ENCODE results near the gene MUC12. TPM values are rescaled to one million over a fixed set of nuclear protein-coding genes. Genes with fewer than 3 reads are reported as not detected.
"Not testable (repeated sequence)": the region's sequence is repeated elsewhere in the genome, so short reads cannot be mapped to it uniquely, and the experiment has no call there.

Gene MUC12
- total RNA-seq, 2 experiments from 2014 or later = 0.48 to 1.0 TPM

- no peak overlapping the region for H3K4me3 Mint-ChIP-seq
- no peak for DNase-seq
- ChIA-PET POLR2A (no interaction called here), CTCF (interaction anchor here (1.5 to 1.7 kb wide), 2 partner anchors 9 to 102 kb away, joined by 5 read pairs; no protein-coding TSS in a partner anchor)
- H3K9me3 Mint-ChIP-seq = peaks cover 6% of the 10 kb centered on the region
- peaks cover 3% of the 10 kb centered on the region for H3K27me3 Mint-ChIP-seq
- intact Hi-C loops (cut with micrococcal nuclease) = no loop called here
- H3K27ac Mint-ChIP-seq = no peak overlapping the region
- H3K36me3 Mint-ChIP-seq = peaks cover 1% of the 10 kb centered on the region
- H3K4me1 Mint-ChIP-seq (ENCODE audit: low read depth) = no peaks in the 10 kb centered on the region
Observed at GRCh38 chr7:100975371-100975821, 6.0 kb downstream of the MUC12 start.

DNA sequence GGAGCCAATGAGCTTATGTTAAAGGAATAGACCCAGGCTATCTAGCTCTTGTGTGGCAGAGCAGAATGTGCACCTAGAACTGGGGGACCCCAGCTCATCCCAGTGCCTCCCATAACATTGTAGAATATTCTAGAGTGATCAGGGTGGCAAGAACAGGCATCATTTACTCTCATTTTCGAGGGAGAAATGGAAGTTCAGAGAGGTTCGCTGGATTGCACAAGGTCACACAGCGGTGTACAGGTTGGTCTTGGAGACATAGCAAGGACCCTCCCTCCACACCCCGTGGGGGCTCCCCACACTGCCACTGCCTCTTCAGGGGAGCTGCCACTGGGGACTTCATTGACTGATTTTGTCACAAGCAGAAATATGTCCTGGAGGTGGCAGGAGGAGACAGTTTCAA, 8.9 kb downstream of the MUC12 start:
- ChIA-PET POLR2A (no interaction called here), CTCF (no interaction called here)
- no peak for DNase-seq
- H3K4me1 Mint-ChIP-seq (ENCODE audit: low read depth) = no peaks in the 10 kb centered on the region
- H3K36me3 Mint-ChIP-seq = peaks cover 1% of the 10 kb centered on the region
- H3K9me3 Mint-ChIP-seq = peaks cover 6% of the 10 kb centered on the region
- H3K4me3 Mint-ChIP-seq = no peak overlapping the region
- intact Hi-C loops (cut with micrococcal nuclease) = no loop called here
- no peak overlapping the region for H3K27ac Mint-ChIP-seq
- H3K27me3 Mint-ChIP-seq = no peaks in the 10 kb centered on the region

DNA sequence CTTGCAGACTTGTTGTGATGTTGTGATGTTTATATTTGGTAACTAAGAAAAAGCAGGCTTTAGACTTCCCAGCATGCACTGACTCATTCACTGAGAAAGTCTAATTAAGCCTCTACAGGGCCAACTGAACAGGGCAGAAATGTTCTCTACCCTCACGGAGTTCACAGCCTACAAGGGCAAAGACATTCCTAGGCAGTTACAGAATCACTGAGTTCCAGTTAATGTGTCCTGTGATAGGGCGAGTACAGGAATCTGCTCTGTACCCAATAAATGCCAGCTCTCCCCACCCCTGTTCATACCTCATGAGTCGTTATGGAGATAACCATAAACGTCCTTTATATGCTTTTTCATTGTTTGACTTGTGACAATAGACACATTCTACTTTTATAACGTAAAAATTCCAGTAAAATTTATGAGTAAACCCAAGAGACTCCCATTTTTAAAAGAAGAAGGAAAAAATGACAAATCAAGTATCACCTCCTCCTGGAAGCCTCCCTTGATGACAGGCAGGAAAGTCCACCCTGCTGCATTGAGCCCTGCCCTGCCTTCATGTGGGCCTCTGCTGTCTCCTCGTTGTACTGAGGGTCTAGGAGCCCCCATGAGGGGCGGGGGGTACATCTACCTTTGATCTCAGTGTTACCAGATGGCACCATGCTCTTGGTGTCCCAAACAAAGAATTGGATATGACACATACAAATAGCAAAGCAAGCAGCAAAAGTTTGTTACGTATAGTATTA, 14.3 kb downstream of the MUC12 start:
- intact Hi-C loops (cut with micrococcal nuclease) = no loop called here
- Mint-ChIP-seq H3K9me3 (no peaks in the 10 kb centered on the region), H3K27ac (no peak overlapping the region), H3K4me3 (no peak overlapping the region), H3K27me3 (no peaks in the 10 kb centered on the region), H3K4me1 (ENCODE audit: low read depth) (no peaks in the 10 kb centered on the region), H3K36me3 (no peaks in the 10 kb centered on the region)
- POLR2A ChIA-PET = no interaction called here
- CTCF ChIA-PET = no interaction called here
- DNase-seq = no peak

GRCh38 chr7:100984241-100984918, 15.0 kb downstream of the MUC12 start:
- H3K27me3 Mint-ChIP-seq; intact Hi-C loops (cut with micrococcal nuclease); CTCF ChIA-PET; DNase-seq; H3K4me3 Mint-ChIP-seq; POLR2A ChIA-PET; H3K9me3 Mint-ChIP-seq; H3K27ac Mint-ChIP-seq; H3K4me1 Mint-ChIP-seq (ENCODE audit: low read depth); H3K36me3 Mint-ChIP-seq: not testable (repeated sequence)

DNA sequence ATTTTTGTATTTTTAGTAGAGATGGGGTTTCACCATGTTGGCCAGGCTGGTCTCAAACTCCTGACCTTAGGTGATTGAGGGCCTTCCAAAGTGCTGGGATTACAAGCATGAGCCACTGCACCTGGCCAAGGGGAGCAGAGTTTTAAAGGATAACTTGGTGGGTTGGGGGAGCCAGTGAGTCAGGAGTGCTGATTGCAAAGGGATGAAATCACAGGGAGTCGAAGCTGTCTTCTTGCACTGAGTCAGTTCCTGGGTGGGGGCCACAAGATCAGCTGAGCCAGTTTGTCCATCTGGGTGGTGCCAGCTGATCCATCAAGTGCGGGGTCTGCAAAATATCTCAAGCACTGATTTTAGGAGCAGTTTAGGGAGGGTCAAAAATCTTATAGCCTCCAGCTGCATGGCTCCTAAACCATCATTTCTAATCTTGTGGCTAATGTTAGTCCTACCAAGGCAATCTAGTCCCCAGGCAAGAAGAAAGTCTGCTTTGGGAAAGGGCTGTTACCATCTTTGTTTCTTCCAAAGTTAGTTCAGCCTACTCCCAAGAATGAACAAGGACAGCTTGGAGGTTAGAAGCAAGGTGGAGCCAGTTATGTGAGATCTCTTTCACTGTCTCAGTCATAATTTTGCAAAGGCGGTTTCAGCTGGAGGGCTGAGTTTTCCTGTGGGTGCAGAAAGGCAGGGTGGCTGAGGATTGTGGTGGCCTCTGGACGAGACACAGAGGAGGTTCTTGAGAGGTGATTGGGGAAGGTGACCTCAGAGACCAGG, 15.8 kb downstream of the MUC12 start:
- DNase-seq; H3K27me3 Mint-ChIP-seq; H3K9me3 Mint-ChIP-seq; H3K4me3 Mint-ChIP-seq; H3K27ac Mint-ChIP-seq; POLR2A ChIA-PET; intact Hi-C loops (cut with micrococcal nuclease); H3K4me1 Mint-ChIP-seq (ENCODE audit: low read depth); H3K36me3 Mint-ChIP-seq; CTCF ChIA-PET: not testable (repeated sequence)

DNA sequence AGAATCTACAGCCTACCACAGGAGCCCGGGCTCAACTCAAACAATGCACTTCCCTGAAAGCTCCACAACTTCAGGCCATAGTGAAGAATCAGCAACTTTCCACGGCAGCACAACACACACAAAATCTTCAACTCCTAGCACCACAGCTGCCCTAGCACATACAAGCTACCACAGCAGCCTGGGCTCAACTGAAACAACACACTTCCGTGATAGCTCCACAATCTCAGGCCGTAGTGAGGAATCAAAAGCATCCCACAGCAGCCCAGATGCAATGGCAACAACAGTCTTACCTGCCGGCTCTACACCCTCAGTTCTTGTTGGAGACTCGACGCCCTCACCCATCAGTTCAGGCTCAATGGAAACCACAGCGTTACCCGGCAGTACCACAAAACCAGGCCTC, 22.3 kb downstream of the MUC12 start:
- DNase-seq = no peak
- intact Hi-C loops (cut with micrococcal nuclease) = no loop called here
- POLR2A ChIA-PET = no interaction called here
- H3K4me3 Mint-ChIP-seq = no peak overlapping the region
- no peak overlapping the region for H3K27ac Mint-ChIP-seq
- H3K36me3 Mint-ChIP-seq = no peaks in the 10 kb centered on the region
- H3K9me3 Mint-ChIP-seq = no peaks in the 10 kb centered on the region
- CTCF ChIA-PET = no interaction called here
- no peaks in the 10 kb centered on the region for H3K4me1 Mint-ChIP-seq (ENCODE audit: low read depth)
- no peaks in the 10 kb centered on the region for H3K27me3 Mint-ChIP-seq

DNA sequence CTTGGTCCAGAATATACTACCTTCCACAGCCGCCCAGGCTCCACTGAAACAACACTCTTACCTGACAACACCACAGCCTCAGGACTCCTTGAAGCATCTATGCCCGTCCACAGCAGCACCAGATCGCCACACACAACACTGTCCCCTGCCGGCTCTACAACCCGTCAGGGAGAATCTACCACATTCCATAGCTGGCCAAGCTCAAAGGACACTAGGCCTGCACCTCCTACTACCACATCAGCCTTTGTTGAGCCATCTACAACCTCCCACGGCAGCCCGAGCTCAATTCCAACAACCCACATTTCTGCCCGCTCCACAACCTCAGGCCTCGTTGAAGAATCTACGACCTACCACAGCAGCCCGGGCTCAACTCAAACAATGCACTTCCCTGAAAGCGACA, 22.9 kb downstream of the MUC12 start:
- H3K36me3 Mint-ChIP-seq; H3K27ac Mint-ChIP-seq; H3K4me3 Mint-ChIP-seq; H3K27me3 Mint-ChIP-seq; DNase-seq; POLR2A ChIA-PET; H3K4me1 Mint-ChIP-seq (ENCODE audit: low read depth); H3K9me3 Mint-ChIP-seq; intact Hi-C loops (cut with micrococcal nuclease); CTCF ChIA-PET: not testable (repeated sequence)

GRCh38 chr7:100994671-100995070, 25.3 kb downstream of the MUC12 start:
- DNase-seq; H3K4me1 Mint-ChIP-seq (ENCODE audit: low read depth); POLR2A ChIA-PET; H3K27ac Mint-ChIP-seq; H3K27me3 Mint-ChIP-seq; H3K9me3 Mint-ChIP-seq; CTCF ChIA-PET; H3K4me3 Mint-ChIP-seq; intact Hi-C loops (cut with micrococcal nuclease); H3K36me3 Mint-ChIP-seq: not testable (repeated sequence)

DNA sequence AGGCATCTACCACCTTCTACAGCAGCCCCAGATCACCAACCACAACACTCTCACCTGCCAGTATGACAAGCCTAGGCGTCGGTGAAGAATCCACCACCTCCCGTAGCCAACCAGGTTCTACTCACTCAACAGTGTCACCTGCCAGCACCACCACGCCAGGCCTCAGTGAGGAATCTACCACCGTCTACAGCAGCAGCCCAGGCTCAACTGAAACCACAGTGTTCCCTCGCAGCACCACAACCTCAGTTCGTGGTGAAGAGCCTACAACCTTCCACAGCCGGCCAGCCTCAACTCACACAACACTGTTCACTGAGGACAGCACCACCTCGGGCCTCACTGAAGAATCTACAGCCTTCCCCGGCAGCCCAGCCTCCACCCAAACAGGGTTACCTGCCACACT, 29.2 kb downstream of the MUC12 start:
- POLR2A ChIA-PET; H3K4me1 Mint-ChIP-seq (ENCODE audit: low read depth); H3K27me3 Mint-ChIP-seq; intact Hi-C loops (cut with micrococcal nuclease); DNase-seq; CTCF ChIA-PET; H3K4me3 Mint-ChIP-seq; H3K36me3 Mint-ChIP-seq; H3K27ac Mint-ChIP-seq; H3K9me3 Mint-ChIP-seq: not testable (repeated sequence)

GRCh38 chr7:100999334-100999733, 30.0 kb downstream of the MUC12 start:
- intact Hi-C loops (cut with micrococcal nuclease); H3K4me1 Mint-ChIP-seq (ENCODE audit: low read depth); POLR2A ChIA-PET: not testable (repeated sequence)

GRCh38 chr7:101000025-101000424, 30.7 kb downstream of the MUC12 start:
- H3K36me3 Mint-ChIP-seq; CTCF ChIA-PET; intact Hi-C loops (cut with micrococcal nuclease); DNase-seq; H3K4me1 Mint-ChIP-seq (ENCODE audit: low read depth); H3K27ac Mint-ChIP-seq; H3K27me3 Mint-ChIP-seq; H3K9me3 Mint-ChIP-seq; H3K4me3 Mint-ChIP-seq; POLR2A ChIA-PET: not testable (repeated sequence)

More at GRCh38 chr7:100999334-100999733, 30.0 kb downstream of the MUC12 start:
- CTCF ChIA-PET, DNase-seq, H3K27ac Mint-ChIP-seq, H3K27me3 Mint-ChIP-seq, H3K9me3 Mint-ChIP-seq, H3K36me3 Mint-ChIP-seq, H3K4me3 Mint-ChIP-seq: not testable (repeated sequence)

GRCh38 chr7:101002333-101002732, 33.0 kb downstream of the MUC12 start:
- H3K4me1 Mint-ChIP-seq (ENCODE audit: low read depth); DNase-seq; H3K4me3 Mint-ChIP-seq; H3K27me3 Mint-ChIP-seq; intact Hi-C loops (cut with micrococcal nuclease); H3K27ac Mint-ChIP-seq; H3K9me3 Mint-ChIP-seq; H3K36me3 Mint-ChIP-seq; POLR2A ChIA-PET; CTCF ChIA-PET: not testable (repeated sequence)

Data from activated CD4-positive, alpha-beta memory T cell treated with anti-CD3 and anti-CD28 coated beads for 36 hours (primary cell).